SIG-M5 treated with dmso at 0.1 percent for 504 hours (cell line): Measurements from ENCODE around the gene CFL2.
"Not testable (repeated sequence)": the region's sequence is repeated elsewhere in the genome, so short reads cannot be mapped to it uniquely, and the experiment has no call there.

ENCODE experiments used
- DNase-seq: peaks from one replicate; lab custom pipeline; 2025; ENCODE audit not compliant: unreplicated experiment; lab: John Stamatoyannopoulos, UW

CFL2 gene

GRCh38 chr14:34711796-34712712 lies 2.3 kb downstream of the CFL2 start:
- DNase-seq, result no peak

- DNase-seq, result no peak
These were observed 3.2 kb downstream of the CFL2 start for GRCh38 chr14:34711169-34711568.

- DNase-seq, result no peak
These were observed 3.6 kb downstream of the CFL2 start for GRCh38 chr14:34710744-34711143.

- DNase-seq, result no peak
These were observed 4.4 kb downstream of the CFL2 start for GRCh38 chr14:34710006-34710405.

GRCh38 chr14:34707722-34708121 lies 6.7 kb downstream of the CFL2 start:
- no peak for DNase-seq

- DNase-seq, result no peak
These were observed 12.6 kb downstream of the CFL2 start for GRCh38 chr14:34701808-34702207.

GRCh38 chr14:34700622-34701130 lies 13.7 kb downstream of the CFL2 start:
- DNase-seq, result no peak

GRCh38 chr14:34699873-34700621 lies 14.3 kb downstream of the CFL2 start:
- DNase-seq, result peak; percentile 14

- not testable (repeated sequence) for DNase-seq
These were observed 20.2 kb downstream of the CFL2 start for GRCh38 chr14:34694216-34694615.

GRCh38 chr14:34693228-34693939 lies 21.0 kb downstream of the CFL2 start:
- no peak for DNase-seq

- DNase-seq, result no peak
These were observed 21.5 kb downstream of the CFL2 start for GRCh38 chr14:34692898-34693227.

- DNase-seq, result no peak
These were observed 22.0 kb downstream of the CFL2 start for GRCh38 chr14:34692348-34692747.

GRCh38 chr14:34691206-34691605 lies 23.2 kb downstream of the CFL2 start:
- DNase-seq, result no peak

- no peak for DNase-seq
These were observed 25.8 kb downstream of the CFL2 start for GRCh38 chr14:34688470-34689206.

GRCh38 chr14:34685819-34686428 lies 28.5 kb downstream of the CFL2 start:
- DNase-seq, result no peak

- peak; percentile 20 for DNase-seq
These were observed 29.8 kb downstream of the CFL2 start for GRCh38 chr14:34684578-34684977.

GRCh38 chr14:34682787-34683321 lies 31.5 kb downstream of the CFL2 start:
- no peak for DNase-seq

- no peak for DNase-seq
These were observed 33.5 kb downstream of the CFL2 start for GRCh38 chr14:34680806-34681479.

GRCh38 chr14:34678735-34679134 lies 35.7 kb downstream of the CFL2 start:
- DNase-seq, result no peak
